GM12878 (cell line): ENCODE measurements around the gene INO80B. TPM values are rescaled to one million over a fixed set of nuclear protein-coding genes. Genes with fewer than 3 reads are reported as not detected.
A peak's percentile ranks its signal among the peaks of the same experiment; 100 is the strongest.
"Not testable (repeated sequence)": the region's sequence is repeated elsewhere in the genome, so short reads cannot be mapped to it uniquely, and the experiment has no call there.

Experiments
- ATAC-seq: fragments of 200-7000 bp; cut with Tn5 transposase; 3 replicates; pipeline ENCODE4 v1.9.1; 2020; ENCODE audit warnings: mild to moderate bottlenecking, moderate library complexity
- BruUV-seq: library from RNA; stranded (reverse); fragments of 400-500 nt; replicated peaks from 2 replicates; lab custom pipeline; 2021; lab: Mats Ljungman, UMichigan
- CTCF ChIA-PET: fragments of 300-600 bp; sonication (Branson Sonifier 250); formaldehyde crosslinking; extraction: SDS; loops from one replicate; lab custom pipeline; 2021; ENCODE audit warnings: inconsistent platforms; lab: Yijun Ruan, JAX
- POLR2A ChIA-PET: fragments of 350-600 bp; formaldehyde crosslinking; extraction: SDS; loops from one replicate; lab custom pipeline; 2021; ENCODE audit warnings: inconsistent platforms; lab: Charles Lee
- RAD21 ChIA-PET: fragments of 300-600 bp; sonication (Branson Sonifier 250); formaldehyde crosslinking; loops from one replicate; lab custom pipeline; 2023; ENCODE audit warnings: antibody characterized with exemption; ENCODE audit not compliant: unreplicated experiment; lab: Charles Lee
- SMC1A ChIA-PET: fragments of 300-600 bp; sonication (Branson Sonifier 250); formaldehyde crosslinking; loops from one replicate; lab custom pipeline; 2023; ENCODE audit not compliant: unreplicated experiment, uncharacterized antibody; lab: Charles Lee
- DNase-seq: peaks from one replicate; pipeline ENCODE4 v3.0.0-alpha.2; 2011; ENCODE audit warnings: low read depth, low spot score
- FAIRE-seq: peaks from 3 replicates; lab custom pipeline; 2011; peaks lifted over from hg19 to GRCh38; lab: Jason Lieb, UNC
- H2AFZ ChIP-seq: 2 replicates; pipeline ENCODE4 v1.6.0; 2011; ENCODE audit warnings: low read depth, low read length, control low read depth; ENCODE audit not compliant: control insufficient read depth
- H3K27ac ChIP-seq: 2 replicates; pipeline ENCODE4 v1.5.1; 2011; ENCODE audit warnings: control low read depth; ENCODE audit not compliant: control insufficient read depth, insufficient read depth
- H3K27me3 ChIP-seq, 2 experiments: replicated peaks in 1 of 2; 2 replicates each; pipeline versions ENCODE4 v1.6.0 to v1.6.1; 2011; ENCODE audit warnings: low read length in 1 of 2; ENCODE audit not compliant: control insufficient read depth in 2 of 2, insufficient read depth in 2 of 2
- H3K36me3 ChIP-seq, 2 experiments: 2 replicates each; pipeline ENCODE4 v1.5.1; 2011; ENCODE audit warnings: low read length in 1 of 2; ENCODE audit not compliant: control insufficient read depth in 2 of 2, insufficient read depth in 2 of 2
- H3K4me1 ChIP-seq: 2 replicates; pipeline ENCODE4 v1.6.1; 2011; ENCODE audit warnings: mild to moderate bottlenecking, low read length, moderate library complexity, mixed read lengths; ENCODE audit not compliant: control insufficient read depth, insufficient read depth
- H3K4me2 ChIP-seq: 2 replicates; pipeline ENCODE4 v1.6.0; 2011; ENCODE audit warnings: control low read depth; ENCODE audit not compliant: control insufficient read depth, insufficient read depth
- H3K4me3 ChIP-seq: fragments of 200-600 bp; sonication (generic); 2 replicates; pipeline ENCODE4 v1.5.1; 2016
- H3K79me2 ChIP-seq: 2 replicates; pipeline ENCODE4 v1.6.0; 2011; ENCODE audit warnings: low read length; ENCODE audit not compliant: control insufficient read depth, insufficient read depth
- H3K9ac ChIP-seq: 2 replicates; pipeline ENCODE4 v1.8.0; 2011; ENCODE audit warnings: low read length, control low read depth, mixed read lengths; ENCODE audit not compliant: control insufficient read depth, insufficient read depth
- H3K9me3 ChIP-seq: replicated peaks from 3 replicates; pipeline ENCODE4 v1.5.1; 2011; ENCODE audit warnings: mild to moderate bottlenecking, low read length; ENCODE audit not compliant: control insufficient read depth, insufficient read depth
- H4K20me1 ChIP-seq: 2 replicates; pipeline ENCODE4 v1.6.0; 2011; ENCODE audit not compliant: control insufficient read depth, insufficient read depth
- CTCF ChIP-seq, 3 experiments: IDR thresholded peaks in 2 of 3; conservative IDR thresholded peaks in 1 of 3; 2 replicates each; pipeline ENCODE4 v1.5.1; 2011; ENCODE audit warnings: low read depth in 3 of 3, low read length in 3 of 3, mild to moderate bottlenecking in 3 of 3, control low read depth in 2 of 3, moderate library complexity in 2 of 3, inconsistent platforms in 1 of 3, mixed read lengths in 1 of 3; ENCODE audit not compliant: control insufficient read depth in 2 of 3, insufficient read depth in 1 of 3; ENCODE audit errors: extremely low read depth in 1 of 3
- IRF3 ChIP-seq: fragments of 450-650 bp; IDR thresholded peaks from 2 replicates; pipeline ENCODE4 v1.6.1; 2014; ENCODE audit warnings: mild to moderate bottlenecking
- POLR2A ChIP-seq: IDR thresholded peaks from 2 replicates; pipeline ENCODE4 v1.6.1; 2011; ENCODE audit warnings: low read depth, mild to moderate bottlenecking, low read length
- POLR2AphosphoS5 ChIP-seq: IDR thresholded peaks from 2 replicates; pipeline ENCODE4 v1.6.1; 2011; ENCODE audit warnings: mild to moderate bottlenecking, low read length, inconsistent platforms
- SREBF2 ChIP-seq: IDR thresholded peaks from 2 replicates; pipeline ENCODE4 v1.6.1; 2012; ENCODE audit warnings: mild to moderate bottlenecking, low read length
- SRF ChIP-seq, 2 experiments: IDR thresholded peaks; 2 replicates each; pipeline ENCODE4 v1.6.1; 2011; ENCODE audit warnings: low read depth in 2 of 2, low read length in 2 of 2, mild to moderate bottlenecking in 1 of 2, moderate library complexity in 1 of 2
- ZBTB33 ChIP-seq: fragments of 450-650 bp; IDR thresholded peaks from 2 replicates; pipeline ENCODE4 v1.6.1; 2017; ENCODE audit warnings: mild to moderate bottlenecking
- WGBS: methylation state at CpG from one replicate; pipeline ENCODE4 v1.1.6; 2016; ENCODE audit warnings: low lambda C conversion rate; ENCODE audit not compliant: insufficient replicate concordance, insufficient coverage; ENCODE audit errors: missing lambda C conversion rate; 5-methylcytosine and 5-hydroxymethylcytosine counted together
- in situ Hi-C: fragments of 300-500 bp; cut with MboI; formaldehyde crosslinking; loops from 9 replicates; pipeline ENCODE4 v1.14.3; 2018; ENCODE audit warnings: mixed read lengths
- intact Hi-C: fragments of 100-400 bp; cut with micrococcal nuclease; formaldehyde crosslinking; loops from one replicate; pipeline ENCODE4 v1.14.2; 2022; ENCODE audit not compliant: unreplicated experiment
- polyA plus RNA-seq, 11 experiments: library from polyadenylated mRNA; depleted of rRNA in 4 of 11; unstranded in 6 of 11; stranded (reverse) in 5 of 11; fragments of >200 nt; fragmentation: Nextera tagmentation in 4 of 11; fragmentation: Illumina TruSeq in 1 of 11; extraction: Ambion mirVana in 4 of 11; extraction: Trizol in 1 of 11; gene quantifications; 1 replicate in 1 of 11; 2 replicates in 10 of 11; pipeline versions ENCODE4 v1.2.1 to v1.2.3, GENCODE V29; 2011 to 2016; ENCODE audit warnings: inconsistent platforms in 2 of 11, missing spikeins in 2 of 11, low read depth in 1 of 11
- total RNA-seq, 4 experiments: library from RNA; depleted of rRNA in 3 of 4; stranded (reverse); fragments of >200 nt in 3 of 4; fragmentation: Illumina TruSeq in 1 of 4; extraction: Trizol in 1 of 4; gene quantifications; 2 replicates each; pipeline versions ENCODE4 v1.2.1 to v1.2.3, GENCODE V29; 2013 to 2021

The INO80B gene
- total and polyA plus RNA-seq, 10 of the 15 experiments (the other 5 are each of a cell fraction or from before 2014, with no cell fraction given), result 1.3 to 26.7 (median 11.1) TPM

- in situ Hi-C loops, intact Hi-C loops, FAIRE-seq, H3K36me3 ChIP-seq, H3K4me3 ChIP-seq, H3K9me3 ChIP-seq, BruUV-seq, H3K4me2 ChIP-seq, ATAC-seq, POLR2A ChIA-PET, DNase-seq, H3K27me3 ChIP-seq, H3K9ac ChIP-seq, H2AFZ ChIP-seq, H3K27ac ChIP-seq, H4K20me1 ChIP-seq: not testable (repeated sequence)
- peak; percentile 32; the same call in 1 of the 2 replicates for TF ChIP-seq POLR2A
- ChIA-PET SMC1A (interaction anchor here (1.3 kb wide), 1 partner anchor 120 kb away, joined by 3 read pairs; no protein-coding TSS in a partner anchor), CTCF (interaction anchor here (1.6 kb wide), 1 partner anchor 128 kb away, joined by 5 read pairs; no protein-coding TSS in a partner anchor), RAD21 (interaction anchor here (0.7 to 1.2 kb wide), 2 partner anchors 12 to 70 kb away, joined by 3 to 4 read pairs; partner anchors contain the start of genes HTRA2 and MRPL53)
- Histone ChIP-seq H3K4me1 (peaks cover 19% of the 10 kb centered on the region), H3K79me2 (peaks cover 32% of the 10 kb centered on the region)
- 93% methylated on average over 10 of the region's 10 CpGs for WGBS
Observed at GRCh38 chr2:74460187-74460586, 5.3 kb downstream of the INO80B start.

GRCh38 chr2:74461187-74462053, 6.5 kb downstream of the INO80B start:
- H3K79me2 ChIP-seq, result peaks cover 31% of the 10 kb centered on the region
- in situ Hi-C loops (no loop called here), intact Hi-C loops (no loop called here)
- no TSS peak for BruUV-seq
- H3K36me3 ChIP-seq, result peaks cover 2 to 4% of the 10 kb centered on the region in 2 experiments; a peak in 3 of 4 replicates
- ATAC-seq (no peak), FAIRE-seq (no peak), DNase-seq (no peak)
- no peaks in the 10 kb centered on the region for H3K27me3 ChIP-seq
- H3K4me1 ChIP-seq, result peaks cover 9% of the 10 kb centered on the region
- TF ChIP-seq IRF3 (no peak), SREBF2 (no peak), POLR2AphosphoS5 (0 out of 2 replicates have a peak, but pooled peaks have one; percentile 12), SRF (IDR thresholded peaks at IDR 0.05; ENCODE audit: low read depth in 2 of 2, low read length in 2 of 2) (0 out of 4 replicates have a peak, but pooled peaks of 1 of the 2 experiments have one; percentile 16), CTCF (IDR thresholded peaks at IDR 0.05 in 2 of 3, conservative IDR thresholded peaks at IDR 0.05 in 1 of 3; ENCODE audit: control insufficient read depth in 2 of 3, extremely low read depth in 1 of 3, insufficient read depth in 1 of 3, low read depth in 3 of 3, low read length in 3 of 3) (peak; percentile 2 to 38 (median 30); a peak in 1 of 6 replicates), ZBTB33 (0 out of 2 replicates have a peak, but pooled peaks have one; percentile 15)
- SMC1A ChIA-PET, result interaction anchor here (0.6 kb wide), 1 partner anchor 71 kb away, joined by 3 read pairs; no protein-coding TSS in a partner anchor
- RAD21 ChIA-PET, result no interaction called here
- 92% methylated on average over 27 of the region's 27 CpGs for WGBS
- H3K4me2 ChIP-seq, result no peak overlapping the region
- no peak overlapping the region for H3K9ac ChIP-seq
- H3K27ac ChIP-seq, result no peak overlapping the region
- no peaks in the 10 kb centered on the region for H3K9me3 ChIP-seq
- no peaks in the 10 kb centered on the region for H4K20me1 ChIP-seq
- no peak overlapping the region for H3K4me3 ChIP-seq
- POLR2A ChIA-PET, result no interaction called here
- no peak overlapping the region for H2AFZ ChIP-seq
- CTCF ChIA-PET, result interaction anchor here (0.6 to 1.6 kb wide), 2 partner anchors 20 to 127 kb away, joined by 3 to 5 read pairs; no protein-coding TSS in a partner anchor
